Right lobe of liver (tissue), 6 donors: ENCODE results near the gene FIZ1. TPM values are rescaled to one million over a fixed set of nuclear protein-coding genes. Genes with fewer than 3 reads are reported as not detected.

Source experiments
- ATAC-seq, 4 donors: fragments of 200-7000 bp; cut with Tn5 transposase; one replicate each; pipeline ENCODE4 v1.9.1; 2020; ENCODE audit warnings: mild to moderate bottlenecking in 4 of 4, moderate library complexity in 4 of 4
- DNase-seq, 3 donors: peaks; one replicate each; pipeline ENCODE4 v3.0.0-alpha.2; 2020
- H3K27ac ChIP-seq, 3 donors: fragments of 200-600 bp; one replicate each; pipeline ENCODE4 v1.8.0; 2022
- H3K27me3 ChIP-seq, 2 donors: fragments of 200-600 bp; one replicate each; pipeline ENCODE4 v1.8.0; 2022
- H3K36me3 ChIP-seq, 4 donors: fragments of 200-600 bp; sonication (generic) in 1 of 4; one replicate each; pipeline versions ENCODE4 v1.5.1 to v1.8.0; 2017 to 2022; ENCODE audit warnings: control low read depth in 1 of 4
- H3K4me1 ChIP-seq, 4 donors: fragments of 200-600 bp; sonication (generic) in 1 of 4; one replicate each; pipeline versions ENCODE4 v1.5.1 to v1.8.0; 2017 to 2022; ENCODE audit warnings: control low read depth in 1 of 4
- H3K4me3 ChIP-seq, 3 donors: fragments of 200-600 bp; one replicate each; pipeline ENCODE4 v1.8.0; 2022
- H3K9me3 ChIP-seq, 4 donors: fragments of 200-600 bp; sonication (generic) in 1 of 4; one replicate each; pipeline versions ENCODE4 v1.5.1 to v1.8.0; 2017 to 2022; ENCODE audit warnings: control low read depth in 1 of 4
- CTCF ChIP-seq, 4 donors: fragments of 200-600 bp in 3 of 4; fragments of 450-650 bp in 1 of 4; IDR thresholded peaks; one replicate each; pipeline versions ENCODE4 v1.5.1 to v1.8.0; 2016 to 2022; ENCODE audit warnings: antibody characterized with exemption in 4 of 4, mild to moderate bottlenecking in 2 of 4
- POLR2A ChIP-seq: fragments of 450-650 bp; IDR thresholded peaks from one replicate; pipeline ENCODE4 v1.6.1; 2017; ENCODE audit warnings: antibody characterized with exemption, mild to moderate bottlenecking
- WGBS: methylation state at CpG from one replicate; pipeline ENCODE4 v1.1.6; 2018; ENCODE audit warnings: low coverage, low lambda C conversion rate; ENCODE audit not compliant: insufficient coverage; ENCODE audit errors: missing lambda C conversion rate; 5-methylcytosine and 5-hydroxymethylcytosine counted together
- intact Hi-C, 2 donors: fragments of 100-400 bp; cut with DNase I; formaldehyde crosslinking; loops; one replicate each; pipeline versions ENCODE4 v1.11.2 to v1.14.1; 2022
- total RNA-seq, 6 experiments: library from RNA; depleted of rRNA in 2 of 6; stranded (reverse); fragments of >200 nt in 2 of 6; fragmentation: NEBNext Ultra II Directional in 3 of 6; extraction: Animal tissue kit (Norgen Biotek cat#: 25700) in 3 of 6; gene quantifications; one replicate each; pipeline versions ENCODE4 v1.1.0 to v1.2.4, GENCODE V29; 2016 to 2023
- donor health status: DM: no; HTN: yes; CAD: no.
- donor health status: DM: no; HTN: no; CAD: no.
- donor health status: DM: no; HTN: no; CAD: no.
- donor health status: DM: no; HTN: yes; CAD: no.
- donor health status: DM: no; HTN: yes; CAD: no.

Gene FIZ1
- total RNA-seq, 6 experiments from 2014 or later, result 3.0 to 13.1 (median 5.1) TPM

GRCh38 chr19:55590109-55590508 is 9.2 kb downstream of the FIZ1 start:
- no peaks in the 10 kb centered on the region for H3K27me3 ChIP-seq
- no peaks in the 10 kb centered on the region for H3K9me3 ChIP-seq
- 47% methylated on average over 7 of the region's 7 CpGs for WGBS
- intact Hi-C loops, result no loop called here
- H3K36me3 ChIP-seq, result no peaks in the 10 kb centered on the region
- no peak for ATAC-seq
- DNase-seq, result no peak
- H3K27ac ChIP-seq, result no peak overlapping the region
- TF ChIP-seq POLR2A, result no peak
- TF ChIP-seq CTCF (IDR thresholded peaks at IDR 0.05), result no peak
- H3K4me3 ChIP-seq, result no peak overlapping the region
- peaks cover 0 to 4% (median 0%) of the 10 kb centered on the region in 4 donors for H3K4me1 ChIP-seq

GRCh38 chr19:55588738-55589137 is 10.6 kb downstream of the FIZ1 start:
- no peaks in the 10 kb centered on the region for H3K9me3 ChIP-seq
- no peaks in the 10 kb centered on the region for H3K27me3 ChIP-seq
- intact Hi-C loops, result no loop called here
- DNase-seq (no peak), ATAC-seq (no peak)
- H3K4me1 ChIP-seq, result peaks cover 0 to 5% (median under 1%) of the 10 kb centered on the region in 4 donors
- H3K27ac ChIP-seq, result no peak overlapping the region
- H3K4me3 ChIP-seq, result no peak overlapping the region
- no peaks in the 10 kb centered on the region for H3K36me3 ChIP-seq
- WGBS, result 88% methylated on average over 7 of the region's 8 CpGs
- TF ChIP-seq POLR2A, result no peak
- no peak for TF ChIP-seq CTCF (IDR thresholded peaks at IDR 0.05)

- peak overlapping the region in 2 of 3 donors; percentile 20 to 22 for H3K4me3 ChIP-seq
- H3K9me3 ChIP-seq, result no peaks in the 10 kb centered on the region
- ATAC-seq (peak; percentile 90 to 95 (median 92)), DNase-seq (peak; percentile 96 to 97 (median 96))
- intact Hi-C loops, result no loop called here
- WGBS, result 6% methylated on average over 19 of the region's 40 CpGs
- H3K27ac ChIP-seq, result no peak overlapping the region
- TF ChIP-seq POLR2A (no peak), CTCF (IDR thresholded peaks at IDR 0.05) (no peak)
- peaks cover 0 to 16% (median 4%) of the 10 kb centered on the region in 4 donors for H3K4me1 ChIP-seq
- H3K27me3 ChIP-seq, result no peaks in the 10 kb centered on the region
- no peaks in the 10 kb centered on the region for H3K36me3 ChIP-seq
Observed at GRCh38 chr19:55586976-55587668, 12.2 kb downstream of the FIZ1 start.

- Histone ChIP-seq H3K27me3 (no peaks in the 10 kb centered on the region), H3K27ac (peak overlapping the region in 1 of 3 donors; percentile 18), H3K36me3 (no peaks in the 10 kb centered on the region), H3K4me3 (peak overlapping the region in 1 of 3 donors; percentile 38), H3K4me1 (peaks cover 0 to 29% (median 4%) of the 10 kb centered on the region in 4 donors), H3K9me3 (no peaks in the 10 kb centered on the region)
- peak; percentile 65 to 68 (median 67) for DNase-seq
- WGBS, result 21% methylated on average over 25 of the region's 36 CpGs
- intact Hi-C loops, result no loop called here
- TF ChIP-seq POLR2A (no peak), CTCF (IDR thresholded peaks at IDR 0.05) (no peak)
- ATAC-seq, result peak; percentile 12 to 52 (median 31)
Observed at GRCh38 chr19:55585658-55586339, 13.5 kb downstream of the FIZ1 start.
